Right atrium auricular region (tissue), 2 donors: Measurements from ENCODE around the gene MBTD1. TPM values are rescaled to one million over a fixed set of nuclear protein-coding genes. Genes with fewer than 3 reads are reported as not detected.

Experiments used
- DNase-seq: peaks from one replicate; pipeline ENCODE4 v3.0.0-alpha.2; 2019; ENCODE audit warnings: low spot score
- H3K27ac ChIP-seq, 2 donors: fragments of 200-600 bp; sonication (generic); 1 replicate in 1 of 2; 2 replicates in 1 of 2; pipeline ENCODE4 v1.5.1; 2016 to 2019
- H3K27me3 ChIP-seq, 2 donors: fragments of 200-600 bp; sonication (generic); one replicate each; pipeline versions ENCODE4 v1.5.1 to v1.6.0; 2017 to 2019
- H3K36me3 ChIP-seq: fragments of 200-600 bp; sonication (generic); one replicate; pipeline ENCODE4 v1.5.1; 2016
- H3K4me1 ChIP-seq, 2 donors: fragments of 200-600 bp; sonication (generic); one replicate each; pipeline versions ENCODE4 v1.5.1 to v1.6.0; 2017 to 2019
- H3K4me3 ChIP-seq, 2 donors: fragments of 200-600 bp; sonication (generic); 1 replicate in 1 of 2; 2 replicates in 1 of 2; pipeline ENCODE4 v1.5.1; 2017 to 2019; ENCODE audit warnings: mild to moderate bottlenecking in 1 of 2, moderate library complexity in 1 of 2
- H3K9me3 ChIP-seq, 2 donors: fragments of 200-600 bp; sonication (generic); one replicate each; pipeline ENCODE4 v1.5.1; 2019
- total RNA-seq, 2 donors: library from RNA; depleted of rRNA; stranded (reverse); fragments of >200 nt; gene quantifications; one replicate each; pipeline ENCODE4 v1.1.0, GENCODE V29; 2016
- TF ChIP-seq, protein P1 (sequence below), 2 donors: fragments of 200-600 bp; sonication (generic); IDR thresholded peaks; one replicate each; pipeline ENCODE4 v1.5.1; 2019; ENCODE audit warnings: antibody characterized with exemption in 2 of 2

Gene MBTD1
- total RNA-seq, 2 donors from 2014 or later, result 3.2 to 5.2 TPM

DNA sequence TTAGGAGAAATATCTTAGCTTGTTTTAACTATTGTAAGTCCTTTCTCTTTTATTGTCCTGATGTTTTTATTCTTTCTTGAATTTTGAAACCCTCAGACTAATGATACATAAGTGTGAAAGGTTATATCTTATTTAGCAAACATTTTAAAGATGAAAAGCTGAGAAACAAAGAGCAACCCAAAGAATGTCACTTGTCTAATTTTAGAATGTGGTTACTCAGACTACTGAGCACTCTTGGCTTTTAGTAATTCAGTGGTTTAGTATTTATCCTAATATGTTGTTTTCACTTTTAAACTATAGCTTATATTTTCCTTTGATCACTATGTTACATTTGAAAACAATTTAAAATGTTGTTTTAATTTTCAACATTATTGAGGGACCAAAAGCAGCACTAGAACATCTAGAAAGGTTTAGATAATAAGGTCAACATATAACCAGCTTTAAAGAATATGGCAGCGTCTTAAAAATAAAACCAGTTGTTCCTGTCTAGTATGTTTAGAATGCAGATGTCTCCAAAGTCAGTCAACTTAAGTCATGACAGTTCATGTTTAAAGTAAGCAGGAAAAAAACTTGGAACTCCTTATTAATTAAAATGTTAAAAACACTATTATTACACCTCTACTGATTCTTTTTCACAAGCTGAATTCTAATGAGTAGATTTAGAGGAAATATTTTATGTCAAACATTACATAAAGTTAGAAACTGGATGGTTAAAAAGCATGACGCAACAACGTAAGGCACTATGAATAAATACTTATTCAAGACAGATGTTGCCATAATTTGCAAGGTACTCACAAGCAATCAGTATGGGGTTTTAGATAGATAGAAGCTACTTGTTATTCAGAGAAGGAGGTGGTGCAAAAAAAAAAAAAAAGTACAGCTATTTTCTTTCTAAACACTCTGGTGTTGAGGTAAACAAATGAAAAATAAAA is 2.4 kb downstream of the MBTD1 start:
- Histone ChIP-seq H3K4me1 (peaks cover 0 to 51% of the 10 kb centered on the region in 2 donors), H3K36me3 (no peaks in the 10 kb centered on the region)
- DNase-seq, result no peak

DNA sequence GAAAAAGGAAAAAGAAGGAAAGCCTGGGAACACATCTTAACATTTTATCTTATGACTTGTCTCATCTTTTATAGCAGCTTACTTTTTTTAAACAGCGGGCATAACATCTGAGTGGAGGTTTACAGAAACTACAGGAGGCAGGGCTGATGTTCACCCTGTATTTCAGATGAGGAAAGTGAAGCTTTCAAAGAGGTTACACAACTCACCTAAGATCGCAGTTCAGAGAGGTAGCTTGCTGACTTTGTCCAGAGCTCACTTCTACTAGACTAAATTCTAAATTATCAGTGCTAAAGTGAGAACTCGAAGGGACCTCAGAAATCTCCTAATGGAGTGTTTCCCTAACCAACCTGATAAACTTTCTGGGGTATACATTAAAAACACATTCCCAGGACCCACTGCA is 3.7 kb downstream of the MBTD1 start:
- TF ChIP-seq, protein P1, sequence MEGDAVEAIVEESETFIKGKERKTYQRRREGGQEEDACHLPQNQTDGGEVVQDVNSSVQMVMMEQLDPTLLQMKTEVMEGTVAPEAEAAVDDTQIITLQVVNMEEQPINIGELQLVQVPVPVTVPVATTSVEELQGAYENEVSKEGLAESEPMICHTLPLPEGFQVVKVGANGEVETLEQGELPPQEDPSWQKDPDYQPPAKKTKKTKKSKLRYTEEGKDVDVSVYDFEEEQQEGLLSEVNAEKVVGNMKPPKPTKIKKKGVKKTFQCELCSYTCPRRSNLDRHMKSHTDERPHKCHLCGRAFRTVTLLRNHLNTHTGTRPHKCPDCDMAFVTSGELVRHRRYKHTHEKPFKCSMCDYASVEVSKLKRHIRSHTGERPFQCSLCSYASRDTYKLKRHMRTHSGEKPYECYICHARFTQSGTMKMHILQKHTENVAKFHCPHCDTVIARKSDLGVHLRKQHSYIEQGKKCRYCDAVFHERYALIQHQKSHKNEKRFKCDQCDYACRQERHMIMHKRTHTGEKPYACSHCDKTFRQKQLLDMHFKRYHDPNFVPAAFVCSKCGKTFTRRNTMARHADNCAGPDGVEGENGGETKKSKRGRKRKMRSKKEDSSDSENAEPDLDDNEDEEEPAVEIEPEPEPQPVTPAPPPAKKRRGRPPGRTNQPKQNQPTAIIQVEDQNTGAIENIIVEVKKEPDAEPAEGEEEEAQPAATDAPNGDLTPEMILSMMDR (IDR thresholded peaks at IDR 0.05), result no peak
- H3K4me1 ChIP-seq, result peaks cover 0 to 38% of the 10 kb centered on the region in 2 donors
- H3K27me3 ChIP-seq, result no peaks in the 10 kb centered on the region
- H3K9me3 ChIP-seq, result no peaks in the 10 kb centered on the region
- no peak for DNase-seq
- no peaks in the 10 kb centered on the region for H3K36me3 ChIP-seq
- H3K4me3 ChIP-seq, result no peak overlapping the region
- H3K27ac ChIP-seq, result no peak overlapping the region

More for the DNA sequence above, 2.4 kb downstream of the MBTD1 start:
- no peak overlapping the region for H3K4me3 ChIP-seq
- TF ChIP-seq, protein P1 (IDR thresholded peaks at IDR 0.05), result no peak
- no peaks in the 10 kb centered on the region for H3K9me3 ChIP-seq
- H3K27ac ChIP-seq, result peak overlapping the region in 1 of 2 donors; percentile 5
- no peaks in the 10 kb centered on the region for H3K27me3 ChIP-seq

DNA sequence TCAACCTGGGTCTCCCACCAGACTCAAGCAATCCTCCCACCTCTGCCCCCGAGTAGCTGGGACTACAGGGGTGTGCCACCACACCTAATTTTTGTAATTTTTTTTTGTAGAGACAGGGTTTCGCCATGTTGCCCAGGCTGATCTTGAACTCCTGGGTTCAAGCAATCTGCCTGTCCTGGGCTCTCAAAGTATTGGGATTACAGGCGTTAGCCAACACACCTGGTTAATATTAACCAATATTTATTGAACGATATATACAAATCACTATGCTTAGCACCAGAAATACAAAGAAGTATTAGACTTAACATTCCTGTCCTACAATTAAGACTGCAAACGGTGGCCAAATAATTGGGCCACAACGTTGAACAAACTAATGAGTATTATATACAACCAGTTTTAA is 4.2 kb downstream of the MBTD1 start:
- H3K27ac ChIP-seq, result no peak overlapping the region
- DNase-seq, result no peak
- no peak overlapping the region for H3K4me3 ChIP-seq
- no peaks in the 10 kb centered on the region for H3K9me3 ChIP-seq
- H3K36me3 ChIP-seq, result no peaks in the 10 kb centered on the region
- H3K4me1 ChIP-seq, result peaks cover 0 to 38% of the 10 kb centered on the region in 2 donors
- TF ChIP-seq, protein P1 (IDR thresholded peaks at IDR 0.05), result no peak
- H3K27me3 ChIP-seq, result no peaks in the 10 kb centered on the region

DNA sequence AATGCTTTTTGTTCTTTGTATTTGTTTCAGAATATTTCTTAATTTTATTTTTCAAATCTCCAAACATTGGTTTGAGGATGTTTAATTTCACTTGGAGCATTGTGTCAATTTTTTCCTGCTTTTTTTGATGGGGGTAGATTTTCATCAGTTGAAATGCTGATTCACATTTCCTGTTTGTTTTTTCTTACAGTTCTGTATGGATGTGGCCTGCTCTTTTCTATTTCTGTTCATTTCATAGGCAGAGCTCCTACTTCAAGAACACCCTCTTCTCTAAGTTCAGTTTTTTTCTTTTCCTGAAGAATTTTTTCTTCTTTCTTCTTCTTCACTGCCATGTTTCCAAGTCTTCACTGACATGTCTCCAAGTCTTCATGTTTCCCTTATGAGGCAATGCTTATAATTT is 8.8 kb downstream of the MBTD1 start:
- Histone ChIP-seq H3K9me3 (no peaks in the 10 kb centered on the region), H3K4me1 (peaks cover 0 to 5% of the 10 kb centered on the region in 2 donors), H3K27ac (no peak overlapping the region), H3K27me3 (no peaks in the 10 kb centered on the region), H3K4me3 (no peak overlapping the region), H3K36me3 (no peaks in the 10 kb centered on the region)
- TF ChIP-seq, protein P1 (IDR thresholded peaks at IDR 0.05), result no peak
- no peak for DNase-seq

DNA sequence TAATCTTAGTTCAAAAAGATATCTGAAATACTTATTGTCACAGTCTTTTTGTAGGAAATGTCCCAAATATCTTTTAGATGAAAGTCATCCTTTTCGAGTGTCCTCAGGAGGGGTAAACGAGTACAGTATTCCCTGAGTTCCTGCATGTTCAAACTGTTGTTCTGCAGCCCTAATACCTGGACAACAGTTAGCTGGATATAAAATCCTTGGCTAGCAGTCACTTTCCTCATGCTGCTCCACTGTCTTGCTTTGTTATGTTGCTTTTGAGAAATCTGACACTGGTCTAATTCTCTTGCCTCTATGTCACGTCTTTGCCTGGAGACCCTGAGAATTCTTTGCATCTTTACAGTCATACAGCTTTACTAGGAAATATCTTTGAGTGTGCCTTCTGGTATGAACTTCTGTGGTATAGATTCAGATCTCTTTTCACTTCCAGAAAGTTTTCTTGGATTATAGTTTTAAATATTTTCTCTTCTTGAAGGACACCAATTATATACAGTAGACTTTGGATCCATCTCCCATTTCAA is 9.5 kb downstream of the MBTD1 start:
- Histone ChIP-seq H3K36me3 (no peaks in the 10 kb centered on the region), H3K27me3 (no peaks in the 10 kb centered on the region), H3K4me1 (no peaks in the 10 kb centered on the region), H3K9me3 (no peaks in the 10 kb centered on the region), H3K27ac (no peak overlapping the region), H3K4me3 (no peak overlapping the region)
- TF ChIP-seq, protein P1 (IDR thresholded peaks at IDR 0.05), result no peak
- DNase-seq, result no peak
